NCI-H524 treated with DMSO at 0.1 percent for 48 hours (cell line): ENCODE data around the gene NTSR2.

Experiments used
- DNase-seq: peaks from one replicate; lab custom pipeline; 2025; lab: John Stamatoyannopoulos, UW

NTSR2 gene

GRCh38 chr2:11699686-11700670 is 30.0 kb upstream of the NTSR2 start:
- DNase-seq: no peak

- peak; percentile 88 for DNase-seq
Measured at GRCh38 chr2:11698009-11698922, 28.3 kb upstream of the NTSR2 start.

GRCh38 chr2:11697103-11697871 is 27.3 kb upstream of the NTSR2 start:
- DNase-seq: no peak

DNA sequence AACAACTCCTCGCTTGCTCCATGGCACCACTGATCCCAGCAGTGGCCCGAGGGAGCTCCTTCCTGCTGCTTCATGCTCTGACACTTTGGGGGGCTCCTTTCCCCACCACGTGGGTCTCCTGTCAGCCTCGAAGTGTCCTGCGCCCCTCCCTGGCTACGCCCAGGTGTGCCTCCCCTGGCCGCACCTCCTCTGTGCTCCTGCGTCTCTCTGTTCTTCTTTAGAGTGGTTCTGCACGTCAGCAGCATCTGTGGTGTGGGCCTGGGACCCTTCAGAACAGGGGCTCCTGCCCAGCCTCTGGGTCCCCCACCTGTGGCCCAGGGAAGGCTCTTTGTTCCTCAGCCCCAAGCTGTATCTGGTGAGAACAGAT is 26.7 kb upstream of the NTSR2 start:
- DNase-seq: no peak

GRCh38 chr2:11695576-11695975 is 25.6 kb upstream of the NTSR2 start:
- DNase-seq: no peak

DNA sequence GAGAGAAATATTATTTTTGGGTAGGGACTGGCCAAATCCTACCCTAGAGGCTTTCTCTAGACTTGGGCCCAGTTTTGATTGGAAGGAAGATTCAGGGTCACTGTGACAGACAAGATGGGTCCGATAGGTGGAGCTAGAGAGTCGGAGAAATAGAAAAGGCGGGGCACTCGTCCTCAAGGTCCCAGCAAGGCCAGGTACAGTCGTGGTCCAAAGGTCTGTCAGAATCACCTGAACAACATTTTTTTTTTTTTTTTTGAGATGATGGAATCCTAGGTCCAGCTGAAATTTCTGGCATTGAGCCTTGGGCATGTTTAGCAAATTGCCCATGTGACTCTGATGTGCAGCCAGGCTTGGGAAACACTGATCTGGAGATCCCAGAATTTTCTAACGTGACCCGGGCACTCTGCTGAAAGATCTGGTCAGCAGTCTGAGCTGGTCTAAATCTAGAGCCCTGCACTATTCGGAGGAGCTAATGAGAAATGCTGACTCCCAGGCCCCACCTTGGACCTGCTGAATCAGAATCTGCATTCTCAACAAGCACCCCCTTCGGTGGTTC is 23.0 kb upstream of the NTSR2 start:
- no peak for DNase-seq

GRCh38 chr2:11691076-11691660 is 21.2 kb upstream of the NTSR2 start:
- no peak for DNase-seq

DNA sequence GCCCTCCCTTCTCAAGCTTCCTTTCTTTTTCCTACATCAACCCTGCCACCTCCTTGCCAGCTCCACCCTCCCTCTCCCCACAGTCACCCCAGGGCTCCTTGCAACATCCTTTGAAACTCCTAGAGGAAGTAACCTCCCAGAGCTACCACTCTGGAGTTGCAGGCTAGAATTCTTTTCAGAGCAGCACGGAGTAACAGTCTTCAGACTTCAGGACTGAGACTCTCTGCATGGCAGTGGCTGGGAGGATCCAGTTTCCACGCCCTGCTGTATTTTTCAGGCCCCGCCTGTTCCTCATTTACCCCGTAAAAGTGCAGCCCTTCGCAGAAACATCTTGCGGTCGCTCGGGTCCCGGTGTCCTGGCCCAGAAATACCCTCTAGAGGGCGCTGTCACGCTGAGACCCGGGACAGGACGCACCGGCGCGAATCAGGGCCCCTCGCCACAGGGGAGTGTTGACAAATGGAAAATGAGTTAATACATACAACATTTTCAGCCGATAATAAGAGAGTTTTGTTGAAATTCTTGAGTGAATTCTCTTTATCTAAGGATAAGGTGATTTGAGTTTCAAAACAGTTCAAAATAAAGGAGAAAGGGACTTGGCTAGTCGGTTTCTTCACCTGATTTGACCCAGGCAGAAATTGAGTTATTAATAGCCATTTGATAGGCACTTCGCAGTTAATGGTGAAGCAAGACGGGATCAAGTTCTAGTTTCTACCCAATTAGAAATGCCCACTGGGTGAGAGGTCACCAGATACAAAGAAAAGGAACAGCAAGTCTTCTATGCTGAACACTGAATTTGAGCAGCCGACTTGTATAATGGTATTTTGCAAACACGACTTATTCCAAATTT is 18.5 kb upstream of the NTSR2 start:
- no peak for DNase-seq

DNA sequence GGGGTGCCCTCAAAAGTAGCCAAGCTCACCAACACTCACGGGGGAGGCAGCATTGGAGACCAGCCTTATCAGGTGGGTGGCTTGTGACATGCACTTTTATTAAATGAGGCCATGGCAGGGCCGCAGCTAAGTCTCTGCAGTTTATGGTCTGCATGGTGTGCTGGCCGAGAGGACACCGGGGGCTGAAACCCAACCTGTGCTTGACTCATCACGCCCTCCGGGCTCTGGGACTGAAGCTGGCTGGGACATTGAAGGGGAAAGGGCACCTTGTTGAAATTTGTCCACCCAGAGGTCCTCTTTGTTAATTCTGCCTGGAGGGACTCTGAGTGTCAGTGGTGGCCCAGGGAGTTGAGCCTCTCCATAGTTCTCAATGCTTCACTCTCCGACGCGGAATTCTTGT is 17.7 kb upstream of the NTSR2 start:
- no peak for DNase-seq

DNA sequence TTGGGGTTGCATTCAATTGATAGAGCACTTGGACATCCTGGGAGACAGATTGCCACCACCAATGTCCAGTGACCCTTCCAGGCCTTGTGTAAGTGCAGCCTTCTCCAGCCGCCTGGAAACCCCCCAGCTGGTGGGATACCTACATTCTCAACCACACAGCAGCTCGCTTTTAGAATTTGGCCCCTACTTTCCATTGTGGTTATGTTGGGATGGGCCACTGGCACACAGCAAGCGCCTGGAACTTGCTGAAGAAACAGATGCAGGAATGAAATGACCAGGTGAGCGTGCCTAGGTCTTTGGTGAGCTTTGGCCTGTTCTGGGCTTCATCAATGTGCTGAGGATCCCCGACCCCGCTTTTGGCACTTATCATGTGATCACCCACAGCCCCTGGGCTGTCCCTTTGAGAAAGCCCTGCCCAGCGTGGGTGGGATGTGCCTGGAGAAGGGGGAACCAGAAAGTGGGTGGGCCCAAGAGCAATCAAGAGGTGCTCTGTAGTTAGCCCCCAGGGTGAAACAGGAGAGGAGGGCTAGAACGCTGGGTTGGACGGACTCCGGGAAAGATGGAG is 16.0 kb upstream of the NTSR2 start:
- no peak for DNase-seq

DNA sequence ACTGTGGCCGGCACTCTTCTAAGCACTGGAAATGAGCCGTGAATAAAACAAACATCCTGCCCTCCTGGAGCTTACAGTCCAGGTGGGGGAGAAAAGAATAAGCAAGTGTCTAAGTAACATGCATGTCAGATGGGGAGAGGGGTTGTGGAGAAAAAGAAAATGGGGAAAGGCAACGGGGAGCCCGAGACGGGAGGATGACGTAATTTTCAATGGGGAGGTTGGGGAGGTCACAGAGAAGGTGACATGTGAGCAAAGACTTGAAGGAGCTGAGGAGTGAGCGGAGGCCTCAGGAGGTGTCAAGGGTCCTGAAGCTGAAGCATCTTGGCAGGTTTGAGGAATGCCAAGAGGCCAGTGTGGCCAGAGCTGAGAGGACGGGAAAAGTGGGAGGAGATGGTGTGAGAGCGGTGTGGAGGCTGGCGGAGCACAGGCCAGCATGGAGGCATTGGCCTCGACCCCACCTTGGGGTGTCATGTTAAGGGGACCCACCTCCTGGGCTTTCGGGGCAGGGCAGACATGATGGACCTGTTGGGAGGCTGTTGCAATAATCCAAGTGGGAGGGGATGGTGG is 15.0 kb upstream of the NTSR2 start:
- no peak for DNase-seq

DNA sequence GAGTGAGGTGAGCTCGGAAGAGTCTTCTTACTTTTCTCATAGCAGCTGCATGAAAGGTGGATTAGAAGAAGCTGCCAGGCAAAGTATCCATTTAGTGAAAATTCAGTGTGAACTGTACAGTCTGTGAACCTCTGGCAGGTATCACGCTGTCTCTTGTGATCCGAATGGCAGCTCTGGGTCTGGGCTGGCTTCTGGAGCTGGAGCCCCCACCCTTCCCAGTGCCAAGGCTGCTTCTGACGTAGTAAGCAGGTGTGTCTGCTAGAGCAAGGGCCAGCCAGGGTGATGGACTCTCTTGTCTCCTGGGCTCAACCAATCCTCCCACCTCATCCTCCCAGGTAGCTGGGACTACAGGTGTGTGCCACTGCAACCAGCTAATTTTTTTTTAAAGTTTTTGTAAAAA is 14.0 kb upstream of the NTSR2 start:
- no peak for DNase-seq

DNA sequence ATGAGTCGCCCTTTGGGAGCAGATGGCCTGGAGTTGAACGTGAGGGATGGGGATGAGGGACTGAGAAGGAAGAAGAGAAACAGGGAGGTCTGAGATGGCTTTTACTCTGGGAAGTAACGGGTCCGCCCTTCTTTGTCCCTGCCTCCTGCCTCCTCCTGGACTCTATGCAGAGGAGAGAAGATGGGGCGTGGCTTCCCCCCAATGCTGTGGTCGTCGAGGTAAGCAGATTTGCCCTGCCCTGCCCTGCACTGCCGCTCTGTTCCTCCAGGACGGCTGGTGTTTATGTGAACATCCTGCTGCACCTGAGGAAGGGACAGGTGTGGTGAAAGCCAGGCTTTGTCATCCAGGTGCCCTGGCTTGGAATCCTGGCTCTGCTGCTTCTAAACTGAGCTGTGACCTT is 13.5 kb upstream of the NTSR2 start:
- DNase-seq: no peak

DNA sequence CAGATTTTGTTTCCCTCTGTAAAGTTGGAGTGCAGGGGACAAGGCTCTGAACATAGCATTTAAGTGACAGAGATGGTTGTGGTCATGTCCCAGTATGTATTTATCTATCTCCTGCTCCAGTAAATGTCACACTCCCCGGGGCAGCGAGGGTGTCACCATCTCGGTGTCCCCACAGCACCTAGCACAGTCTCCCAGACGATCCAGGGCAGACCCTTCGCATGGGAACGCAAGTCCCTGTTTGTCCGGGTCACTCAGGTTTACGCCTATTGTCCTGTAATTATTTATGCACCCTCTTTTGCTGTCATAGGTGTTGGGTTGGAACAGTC is 12.6 kb upstream of the NTSR2 start:
- DNase-seq: no peak

DNA sequence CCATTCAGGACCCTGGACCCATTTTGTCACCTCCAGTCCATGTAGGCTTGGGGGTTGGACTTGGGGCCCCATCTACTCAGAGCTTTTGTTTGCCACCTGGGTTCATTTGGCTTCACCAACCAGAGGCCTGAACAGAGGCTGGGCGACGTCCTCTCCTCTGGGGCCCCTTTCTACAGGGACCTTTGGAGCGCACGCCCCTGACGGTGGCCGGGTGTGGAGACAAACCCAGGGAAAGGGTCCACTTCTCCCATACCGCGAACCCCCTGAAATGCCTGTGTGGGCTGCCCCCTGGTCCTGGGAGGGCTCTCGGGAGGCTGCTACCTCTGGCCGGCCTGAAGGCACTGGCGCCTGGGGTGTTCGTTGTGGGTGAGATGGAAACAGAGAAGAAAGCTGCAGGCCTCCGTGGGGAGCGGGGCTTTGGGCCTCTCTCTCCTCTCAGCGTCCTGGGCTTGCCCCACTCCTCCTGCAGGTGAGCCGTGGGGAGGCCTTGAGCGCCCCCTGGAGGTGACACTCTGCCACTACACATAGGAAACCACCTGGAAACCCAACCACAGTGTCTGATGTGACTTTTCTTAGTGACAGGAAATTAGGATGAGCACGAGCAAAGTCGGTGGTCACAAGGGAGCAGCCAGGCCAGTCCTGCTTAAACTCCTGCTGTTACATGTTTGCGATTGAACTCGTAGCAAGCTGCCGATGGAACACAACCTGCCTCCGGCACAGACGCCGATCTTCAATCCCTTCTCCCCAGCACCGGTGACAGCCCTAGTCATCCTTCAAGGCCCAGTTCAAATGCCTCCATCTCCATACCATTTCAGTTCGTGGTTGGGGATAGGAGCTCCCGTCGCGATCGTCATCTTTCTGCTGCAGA is 12.0 kb upstream of the NTSR2 start:
- DNase-seq: no peak

DNA sequence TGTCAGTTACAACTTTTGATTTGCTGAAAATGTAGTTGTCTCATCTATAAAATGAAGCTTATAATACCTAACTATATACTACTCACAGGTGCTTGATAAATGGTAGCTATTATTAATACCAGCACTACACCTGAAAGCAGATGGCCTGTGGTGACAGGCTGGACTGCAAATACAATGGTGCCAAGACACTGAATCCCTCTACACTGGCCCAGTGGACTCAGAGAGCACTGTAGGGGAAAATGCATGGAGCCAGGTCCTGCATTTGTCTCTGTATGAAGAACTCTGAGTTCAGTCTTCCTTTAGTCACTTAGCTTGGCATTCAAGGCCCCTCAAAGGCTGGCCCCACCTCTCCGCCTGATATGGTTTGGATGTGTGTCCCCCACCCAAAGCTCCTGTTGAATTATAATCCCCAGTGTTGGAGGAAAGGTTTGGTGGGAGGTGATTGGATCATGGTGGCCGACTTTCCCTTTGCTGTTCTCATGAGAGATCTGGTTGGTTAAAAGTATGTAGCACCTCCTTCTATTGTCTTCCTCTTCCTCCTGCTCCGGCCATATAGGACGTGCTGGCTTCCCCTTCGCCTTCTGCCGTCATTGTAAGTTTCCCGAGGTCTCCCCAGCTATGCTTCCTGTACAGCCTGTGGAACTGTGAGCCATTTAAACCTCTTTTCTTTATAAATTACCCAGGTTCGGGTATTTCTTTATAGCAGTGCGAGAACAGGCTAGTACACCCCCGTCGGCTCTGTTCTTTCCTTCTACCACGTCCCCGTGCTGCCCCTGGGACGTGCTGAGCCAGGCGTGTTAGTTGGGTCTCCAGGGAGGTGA is 11.1 kb upstream of the NTSR2 start:
- no peak for DNase-seq

DNA sequence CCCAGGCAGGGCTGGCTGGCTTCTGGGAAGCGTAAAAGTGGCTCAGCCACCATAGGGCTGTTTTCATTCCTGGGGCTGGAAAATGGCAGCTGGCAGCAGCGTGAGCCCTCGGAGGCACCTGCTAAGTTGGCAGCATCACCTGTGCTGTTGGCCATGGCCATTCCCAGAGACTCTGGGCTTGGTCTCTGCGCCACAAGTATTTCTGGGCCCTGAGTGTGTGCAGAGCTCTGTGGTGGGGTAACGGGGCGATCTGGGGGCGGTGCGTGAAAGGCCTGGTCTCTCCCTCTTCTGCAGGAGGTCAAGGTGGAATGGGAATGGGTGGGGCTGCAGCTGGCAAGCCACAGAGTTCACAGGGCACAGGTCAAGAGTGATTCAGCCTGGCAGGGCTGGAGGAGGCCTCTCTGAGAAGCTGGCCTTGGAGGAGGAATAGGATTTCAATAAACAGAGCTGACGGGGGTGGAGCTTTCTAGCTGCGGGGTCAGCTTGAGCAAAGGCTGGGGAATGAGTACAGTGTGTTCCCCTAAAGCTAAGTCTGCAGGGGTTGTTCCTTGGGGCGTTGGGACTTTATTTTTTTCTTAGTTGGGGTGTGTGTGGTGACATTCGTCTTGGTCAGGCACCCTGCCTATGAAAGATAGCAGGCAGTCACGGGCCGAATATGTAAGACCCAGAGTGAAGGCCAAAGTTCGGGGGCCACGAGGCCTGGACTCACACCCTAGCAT is 10.3 kb upstream of the NTSR2 start:
- DNase-seq: no peak
